HepG2 (cell line): Measurements from ENCODE around the gene RPS8. TPM values are rescaled to one million over a fixed set of nuclear protein-coding genes. Genes with fewer than 3 reads are reported as not detected.
A peak's percentile ranks its signal among the peaks of the same experiment; 100 is the strongest.

ENCODE experiments used
- AGO1 ChIP-seq: fragments of 200-400 bp; formaldehyde crosslinking; IDR thresholded peaks from 2 replicates; pipeline ENCODE4 v1.6.1; 2017; ENCODE audit warnings: mild to moderate bottlenecking, low read depth, low read length, moderate library complexity; ENCODE audit not compliant: poor library complexity, severe bottlenecking
- CREM ChIP-seq, 2 experiments: sonication (generic) in 1 of 2; formaldehyde crosslinking in 1 of 2; IDR thresholded peaks; 2 replicates each; pipeline versions ENCODE4 v1.4.0 to v1.6.1; 2016 to 2020; ENCODE audit warnings: antibody characterized with exemption in 1 of 2, mild to moderate bottlenecking in 1 of 2, missing genetic modification reagents in 1 of 2
- KDM4B ChIP-seq: sonication (generic); formaldehyde crosslinking; IDR thresholded peaks from 2 replicates; pipeline ENCODE4 v1.4.0; 2020; ENCODE audit warnings: missing genetic modification reagents
- KLF11 ChIP-seq: IDR thresholded peaks from 2 replicates; pipeline ENCODE4 v1.6.1; 2016; ENCODE audit warnings: missing compliant biosample characterization
- NR2F2 ChIP-seq: IDR thresholded peaks from 2 replicates; pipeline ENCODE4 v1.6.1; 2012; ENCODE audit warnings: low read depth, inconsistent platforms, borderline replicate concordance
- RBM39 ChIP-seq: fragments of 200-400 bp; formaldehyde crosslinking; IDR thresholded peaks from one replicate; pipeline ENCODE4 v1.6.1; 2018; ENCODE audit warnings: antibody characterized with exemption, mild to moderate bottlenecking, low read depth, low read length; ENCODE audit not compliant: poor library complexity, severe bottlenecking
- RFXAP ChIP-seq: sonication (generic); formaldehyde crosslinking; IDR thresholded peaks from 2 replicates; pipeline ENCODE4 v1.4.0; 2020; ENCODE audit warnings: missing genetic modification reagents, borderline replicate concordance
- TRIM24 ChIP-seq: sonication (generic); formaldehyde crosslinking; IDR thresholded peaks from 2 replicates; pipeline ENCODE4 v1.8.0; 2022; ENCODE audit warnings: mild to moderate bottlenecking, missing genetic modification reagents
- ZBTB20 ChIP-seq: sonication (generic); formaldehyde crosslinking; IDR thresholded peaks from 2 replicates; pipeline ENCODE4 v1.8.1; 2023; ENCODE audit warnings: missing genetic modification reagents, low read depth, mild to moderate bottlenecking, borderline replicate concordance
- ZBTB21 ChIP-seq: sonication (generic); formaldehyde crosslinking; IDR thresholded peaks from 2 replicates; pipeline ENCODE4 v1.4.0; 2020; ENCODE audit warnings: missing genetic modification reagents
- ZNF101 ChIP-seq: sonication (generic); formaldehyde crosslinking; IDR thresholded peaks from 2 replicates; pipeline ENCODE4 v1.4.0; 2020; ENCODE audit warnings: mild to moderate bottlenecking, low read depth, missing genetic modification reagents, borderline replicate concordance
- ZNF224 ChIP-seq: sonication (generic); formaldehyde crosslinking; IDR thresholded peaks from 2 replicates; pipeline ENCODE4 v1.5.0; 2020; ENCODE audit warnings: mild to moderate bottlenecking, missing genetic modification reagents
- ZNF678 ChIP-seq: sonication (generic); formaldehyde crosslinking; IDR thresholded peaks from 2 replicates; pipeline ENCODE4 v1.4.0; 2020; ENCODE audit warnings: mild to moderate bottlenecking, missing genetic modification reagents
- polyA plus RNA-seq, 8 experiments: library from polyadenylated mRNA; depleted of rRNA in 3 of 8; stranded (reverse) in 7 of 8; unstranded in 1 of 8; fragments of >200 nt; fragmentation: Illumina TruSeq in 4 of 8; extraction: Trizol in 4 of 8; gene quantifications; 2 replicates each; pipeline versions ENCODE4 v1.2.1 to v1.2.3, GENCODE V29; 2011 to 2016; ENCODE audit warnings: low read depth in 4 of 8, missing spikeins in 1 of 8, mixed read lengths in 1 of 8; ENCODE audit not compliant: insufficient read depth in 1 of 8
- total RNA-seq, 5 experiments: library from RNA; depleted of rRNA; stranded (reverse); fragments of >200 nt; fragmentation: Illumina TruSeq; extraction: Trizol; gene quantifications; 2 replicates each; pipeline ENCODE4 v1.2.3, GENCODE V29; 2016; ENCODE audit warnings: low read depth in 1 of 5
- TF ChIP-seq, protein P1 (sequence below): sonication (generic); formaldehyde crosslinking; IDR thresholded peaks from 2 replicates; pipeline ENCODE4 v1.4.0; 2020; ENCODE audit warnings: missing genetic modification reagents; ENCODE audit errors: not compliant biosample characterization
- TF ChIP-seq, protein P2 (sequence below): sonication (generic); formaldehyde crosslinking; IDR thresholded peaks from 2 replicates; pipeline ENCODE4 v1.9.0; 2021; ENCODE audit warnings: missing genetic modification reagents, borderline replicate concordance
- TF ChIP-seq, protein P3 (sequence below): IDR thresholded peaks from 2 replicates; pipeline ENCODE4 v1.6.1; 2016
- TF ChIP-seq, protein P4 (sequence below): sonication (generic); formaldehyde crosslinking; IDR thresholded peaks from 2 replicates; pipeline ENCODE4 v1.8.1; 2023; ENCODE audit warnings: mild to moderate bottlenecking, inconsistent platforms, moderate library complexity, missing genetic modification reagents, borderline replicate concordance
- TF ChIP-seq, protein P5 (sequence below): sonication (generic); formaldehyde crosslinking; IDR thresholded peaks from 2 replicates; pipeline ENCODE4 v1.4.0; 2020; ENCODE audit warnings: mild to moderate bottlenecking, missing genetic modification reagents

RPS8 gene
- total and polyA plus RNA-seq, 2 of the 13 experiments (the other 11 are each of a cell fraction or from before 2014, with no cell fraction given) = 2,628 to 2,822 TPM

DNA sequence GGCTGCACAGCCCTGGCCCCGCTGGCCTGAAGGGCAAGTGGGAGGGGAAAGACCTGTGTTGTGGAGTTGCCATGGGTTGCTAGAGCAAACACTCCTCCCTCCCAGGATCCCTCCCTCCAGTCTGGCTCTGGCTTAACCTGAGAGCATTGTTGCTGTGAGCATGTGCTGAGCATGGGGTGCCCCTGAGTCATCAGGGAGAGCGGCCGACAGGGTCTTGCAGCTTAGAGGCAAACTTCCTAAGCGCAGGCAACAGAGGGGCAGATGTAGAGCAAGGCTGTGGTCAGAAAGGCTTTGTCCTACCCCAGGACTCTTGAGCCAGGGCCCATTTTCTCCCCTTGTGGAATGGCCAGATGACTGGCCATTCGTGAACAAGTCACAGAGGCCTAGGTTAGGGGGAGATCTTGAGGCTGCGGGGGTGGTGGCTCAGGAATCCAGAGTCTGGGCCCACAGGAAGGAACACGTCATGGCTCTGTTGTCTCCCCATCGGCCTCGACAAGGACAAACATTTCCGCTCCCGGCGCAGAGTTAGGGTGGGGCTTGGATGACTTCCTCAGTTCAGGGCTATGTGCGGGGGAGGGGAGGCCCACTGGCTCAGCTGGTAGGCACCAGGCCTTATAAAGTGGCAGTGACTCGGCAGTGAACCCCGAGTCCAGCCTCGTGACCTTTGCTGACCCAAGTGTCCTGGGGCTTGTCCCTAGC, 32.2 kb downstream of the RPS8 start (continued):
- TF ChIP-seq KDM4B (CRISPR knock-in tag) (no peak; the same call in 1 of the 2 replicates), ZNF224 (CRISPR knock-in tag) (no peak; the same call in 1 of the 2 replicates), ZNF678 (CRISPR knock-in tag) (no peak), TRIM24 (CRISPR knock-in tag) (no peak), ZBTB21 (CRISPR knock-in tag) (no peak), KLF11 (no peak), AGO1 (no peak), RFXAP (CRISPR knock-in tag) (no peak; the same call in 1 of the 2 replicates), RBM39 (peak; percentile 52), ZNF101 (no peak), NR2F2 (no peak; the same call in 1 of the 2 replicates), ZBTB20 (CRISPR knock-in tag) (peak; percentile 77; the same call in 1 of the 2 replicates), CREM (IDR thresholded peaks at IDR 0.05) (peak; percentile 76), CREM (CRISPR knock-in tag; IDR thresholded peaks at IDR 0.05) (no peak)
- TF ChIP-seq, protein P1, sequence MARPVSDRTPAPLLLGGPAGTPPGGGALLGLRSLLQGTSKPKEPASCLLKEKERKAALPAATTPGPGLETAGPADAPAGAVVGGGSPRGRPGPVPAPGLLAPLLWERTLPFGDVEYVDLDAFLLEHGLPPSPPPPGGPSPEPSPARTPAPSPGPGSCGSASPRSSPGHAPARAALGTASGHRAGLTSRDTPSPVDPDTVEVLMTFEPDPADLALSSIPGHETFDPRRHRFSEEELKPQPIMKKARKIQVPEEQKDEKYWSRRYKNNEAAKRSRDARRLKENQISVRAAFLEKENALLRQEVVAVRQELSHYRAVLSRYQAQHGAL = no peak
- TF ChIP-seq, protein P2, sequence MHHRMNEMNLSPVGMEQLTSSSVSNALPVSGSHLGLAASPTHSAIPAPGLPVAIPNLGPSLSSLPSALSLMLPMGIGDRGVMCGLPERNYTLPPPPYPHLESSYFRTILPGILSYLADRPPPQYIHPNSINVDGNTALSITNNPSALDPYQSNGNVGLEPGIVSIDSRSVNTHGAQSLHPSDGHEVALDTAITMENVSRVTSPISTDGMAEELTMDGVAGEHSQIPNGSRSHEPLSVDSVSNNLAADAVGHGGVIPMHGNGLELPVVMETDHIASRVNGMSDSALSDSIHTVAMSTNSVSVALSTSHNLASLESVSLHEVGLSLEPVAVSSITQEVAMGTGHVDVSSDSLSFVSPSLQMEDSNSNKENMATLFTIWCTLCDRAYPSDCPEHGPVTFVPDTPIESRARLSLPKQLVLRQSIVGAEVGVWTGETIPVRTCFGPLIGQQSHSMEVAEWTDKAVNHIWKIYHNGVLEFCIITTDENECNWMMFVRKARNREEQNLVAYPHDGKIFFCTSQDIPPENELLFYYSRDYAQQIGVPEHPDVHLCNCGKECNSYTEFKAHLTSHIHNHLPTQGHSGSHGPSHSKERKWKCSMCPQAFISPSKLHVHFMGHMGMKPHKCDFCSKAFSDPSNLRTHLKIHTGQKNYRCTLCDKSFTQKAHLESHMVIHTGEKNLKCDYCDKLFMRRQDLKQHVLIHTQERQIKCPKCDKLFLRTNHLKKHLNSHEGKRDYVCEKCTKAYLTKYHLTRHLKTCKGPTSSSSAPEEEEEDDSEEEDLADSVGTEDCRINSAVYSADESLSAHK (CRISPR knock-in tag) = no peak
- TF ChIP-seq, protein P3, sequence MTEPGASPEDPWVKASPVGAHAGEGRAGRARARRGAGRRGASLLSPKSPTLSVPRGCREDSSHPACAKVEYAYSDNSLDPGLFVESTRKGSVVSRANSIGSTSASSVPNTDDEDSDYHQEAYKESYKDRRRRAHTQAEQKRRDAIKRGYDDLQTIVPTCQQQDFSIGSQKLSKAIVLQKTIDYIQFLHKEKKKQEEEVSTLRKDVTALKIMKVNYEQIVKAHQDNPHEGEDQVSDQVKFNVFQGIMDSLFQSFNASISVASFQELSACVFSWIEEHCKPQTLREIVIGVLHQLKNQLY (CRISPR knock-in tag) = peak; percentile 86
- TF ChIP-seq, protein P4, sequence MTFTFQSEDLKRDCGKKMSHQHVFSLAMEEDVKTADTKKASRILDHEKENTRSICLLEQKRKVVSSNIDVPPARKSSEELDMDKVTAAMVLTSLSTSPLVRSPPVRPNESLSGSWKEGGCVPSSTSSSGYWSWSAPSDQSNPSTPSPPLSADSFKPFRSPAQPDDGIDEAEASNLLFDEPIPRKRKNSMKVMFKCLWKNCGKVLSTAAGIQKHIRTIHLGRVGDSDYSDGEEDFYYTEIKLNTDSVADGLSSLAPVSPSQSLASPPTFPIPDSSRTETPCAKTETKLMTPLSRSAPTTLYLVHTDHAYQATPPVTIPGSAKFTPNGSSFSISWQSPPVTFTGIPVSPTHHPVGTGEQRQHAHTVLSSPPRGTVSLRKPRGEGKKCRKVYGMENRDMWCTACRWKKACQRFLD = no peak
- TF ChIP-seq, protein P5, sequence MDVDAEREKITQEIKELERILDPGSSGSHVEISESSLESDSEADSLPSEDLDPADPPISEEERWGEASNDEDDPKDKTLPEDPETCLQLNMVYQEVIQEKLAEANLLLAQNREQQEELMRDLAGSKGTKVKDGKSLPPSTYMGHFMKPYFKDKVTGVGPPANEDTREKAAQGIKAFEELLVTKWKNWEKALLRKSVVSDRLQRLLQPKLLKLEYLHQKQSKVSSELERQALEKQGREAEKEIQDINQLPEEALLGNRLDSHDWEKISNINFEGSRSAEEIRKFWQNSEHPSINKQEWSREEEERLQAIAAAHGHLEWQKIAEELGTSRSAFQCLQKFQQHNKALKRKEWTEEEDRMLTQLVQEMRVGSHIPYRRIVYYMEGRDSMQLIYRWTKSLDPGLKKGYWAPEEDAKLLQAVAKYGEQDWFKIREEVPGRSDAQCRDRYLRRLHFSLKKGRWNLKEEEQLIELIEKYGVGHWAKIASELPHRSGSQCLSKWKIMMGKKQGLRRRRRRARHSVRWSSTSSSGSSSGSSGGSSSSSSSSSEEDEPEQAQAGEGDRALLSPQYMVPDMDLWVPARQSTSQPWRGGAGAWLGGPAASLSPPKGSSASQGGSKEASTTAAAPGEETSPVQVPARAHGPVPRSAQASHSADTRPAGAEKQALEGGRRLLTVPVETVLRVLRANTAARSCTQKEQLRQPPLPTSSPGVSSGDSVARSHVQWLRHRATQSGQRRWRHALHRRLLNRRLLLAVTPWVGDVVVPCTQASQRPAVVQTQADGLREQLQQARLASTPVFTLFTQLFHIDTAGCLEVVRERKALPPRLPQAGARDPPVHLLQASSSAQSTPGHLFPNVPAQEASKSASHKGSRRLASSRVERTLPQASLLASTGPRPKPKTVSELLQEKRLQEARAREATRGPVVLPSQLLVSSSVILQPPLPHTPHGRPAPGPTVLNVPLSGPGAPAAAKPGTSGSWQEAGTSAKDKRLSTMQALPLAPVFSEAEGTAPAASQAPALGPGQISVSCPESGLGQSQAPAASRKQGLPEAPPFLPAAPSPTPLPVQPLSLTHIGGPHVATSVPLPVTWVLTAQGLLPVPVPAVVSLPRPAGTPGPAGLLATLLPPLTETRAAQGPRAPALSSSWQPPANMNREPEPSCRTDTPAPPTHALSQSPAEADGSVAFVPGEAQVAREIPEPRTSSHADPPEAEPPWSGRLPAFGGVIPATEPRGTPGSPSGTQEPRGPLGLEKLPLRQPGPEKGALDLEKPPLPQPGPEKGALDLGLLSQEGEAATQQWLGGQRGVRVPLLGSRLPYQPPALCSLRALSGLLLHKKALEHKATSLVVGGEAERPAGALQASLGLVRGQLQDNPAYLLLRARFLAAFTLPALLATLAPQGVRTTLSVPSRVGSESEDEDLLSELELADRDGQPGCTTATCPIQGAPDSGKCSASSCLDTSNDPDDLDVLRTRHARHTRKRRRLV (CRISPR knock-in tag) = no peak; the same call in 1 of the 2 replicates
